GM19467 (cell line): ENCODE results near the gene LPAR5.
"Not testable (repeated sequence)": the region's sequence is repeated elsewhere in the genome, so short reads cannot be mapped to it uniquely, and the experiment has no call there.

ENCODE experiments used
- ATAC-seq: cut with Tn5 transposase; IDR thresholded peaks from one replicate; pipeline ENCODE4 v1.9.1; 2021; ENCODE audit warnings: mild to moderate bottlenecking, moderate library complexity; ENCODE audit not compliant: unreplicated experiment

Gene LPAR5

GRCh38 chr12:6607751-6608591 is 27.8 kb downstream of the LPAR5 start:
- peak; percentile 34 for ATAC-seq

- ATAC-seq = no peak
Measured at GRCh38 chr12:6606331-6607131, 29.2 kb downstream of the LPAR5 start.

DNA sequence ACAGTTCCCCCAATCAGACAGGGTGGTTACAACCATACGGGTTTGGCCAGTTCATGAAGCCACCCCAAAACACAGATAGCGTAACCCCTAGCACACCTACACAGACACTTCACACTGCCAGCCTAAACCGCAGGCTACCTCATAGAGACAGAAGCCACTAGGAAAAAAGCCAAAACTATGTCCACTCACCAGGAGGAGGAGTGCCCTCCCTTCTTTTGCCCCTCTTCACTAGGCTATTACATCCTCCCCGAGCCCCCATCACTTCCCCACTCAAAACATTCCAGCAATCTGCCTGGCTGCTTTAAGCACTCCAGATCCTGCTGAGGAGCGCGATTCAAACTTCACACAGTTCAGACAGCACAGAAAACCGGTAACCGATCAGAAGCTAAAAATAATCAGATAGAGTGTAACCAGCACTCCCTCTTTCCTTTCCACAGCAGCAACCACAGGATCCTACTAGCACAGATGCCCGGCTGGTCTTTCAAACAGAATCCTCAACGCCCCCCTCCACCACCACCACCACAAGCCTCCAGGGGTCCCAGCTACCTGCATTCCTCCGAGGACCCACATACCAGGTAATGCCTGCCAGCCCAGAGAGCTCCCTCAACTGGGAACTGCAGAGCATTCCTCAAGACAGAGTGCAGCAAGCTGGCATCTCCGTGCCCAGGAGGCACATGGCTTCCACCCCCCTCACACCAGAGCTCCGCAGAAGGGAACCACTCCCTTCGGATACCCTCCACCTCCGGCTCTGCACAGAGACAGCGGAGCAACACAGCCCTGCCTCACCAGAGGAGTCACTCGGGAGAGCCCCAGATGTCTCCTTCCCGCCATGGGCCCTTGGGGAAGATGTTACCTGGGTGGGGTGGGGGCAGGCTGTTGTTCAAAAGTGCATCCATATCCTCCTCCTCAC is 30.1 kb downstream of the LPAR5 start:
- no peak for ATAC-seq

DNA sequence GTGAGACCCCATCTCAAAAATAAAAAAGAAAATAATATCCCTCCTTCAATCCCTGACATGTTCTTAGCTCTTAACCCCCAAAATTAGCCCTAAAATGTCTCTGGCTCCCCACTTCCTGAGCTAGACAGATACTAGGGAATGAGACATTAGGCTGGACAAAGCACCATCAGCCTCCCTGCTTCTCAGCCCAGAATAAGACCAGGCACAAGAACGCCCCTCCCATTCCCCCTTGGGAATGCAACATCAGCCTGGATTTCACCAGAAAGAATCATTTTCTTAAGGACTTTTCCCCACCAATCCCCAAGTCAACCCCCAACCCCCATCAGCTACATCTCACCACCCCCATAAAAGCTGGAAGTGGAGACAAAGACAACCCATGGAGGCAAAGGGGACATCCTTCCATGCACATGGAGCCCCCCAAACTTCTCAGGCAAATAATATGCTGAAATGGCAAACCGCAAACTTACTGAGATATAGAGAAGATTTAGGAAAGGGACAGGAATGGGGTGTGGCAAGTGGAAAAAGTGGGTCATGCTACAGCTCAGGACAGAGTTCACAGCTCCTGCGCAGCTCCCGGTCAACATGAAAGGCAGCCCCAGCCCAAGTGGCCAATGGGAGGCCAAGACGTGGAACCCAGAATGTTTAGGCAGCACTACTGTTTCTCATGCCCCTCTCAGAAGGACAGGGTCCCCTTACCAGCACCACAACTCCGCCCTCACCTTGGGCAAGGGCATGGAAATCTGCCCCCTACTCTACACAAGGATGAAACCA is 31.3 kb downstream of the LPAR5 start:
- ATAC-seq = no peak

GRCh38 chr12:6603095-6603567 is 32.6 kb downstream of the LPAR5 start:
- ATAC-seq = no peak

- no peak for ATAC-seq
Measured at GRCh38 chr12:6602526-6602925, 33.2 kb downstream of the LPAR5 start.

DNA sequence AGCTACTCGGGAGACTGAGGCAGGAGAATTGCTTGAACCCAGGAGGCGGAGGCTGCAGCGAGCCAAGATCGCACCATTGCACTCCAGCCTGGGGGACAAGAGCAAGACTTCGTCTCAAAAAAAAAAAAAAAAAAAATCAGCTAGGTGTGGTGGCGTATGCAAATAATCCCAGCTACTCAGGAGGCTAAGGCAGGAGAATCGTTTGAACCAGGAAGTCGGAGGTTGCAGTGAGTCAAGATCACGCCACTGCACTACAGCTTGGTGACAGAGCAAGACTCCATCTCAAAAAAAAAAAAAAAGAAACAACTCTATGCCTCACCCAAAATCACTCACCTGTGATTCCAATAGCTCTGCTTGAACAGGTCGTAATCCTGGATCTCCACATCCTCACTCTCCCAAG is 40.1 kb downstream of the LPAR5 start:
- not testable (repeated sequence) for ATAC-seq

GRCh38 chr12:6592087-6592486 is 43.7 kb downstream of the LPAR5 start:
- no peak for ATAC-seq

GRCh38 chr12:6586569-6586968 is 49.2 kb downstream of the LPAR5 start:
- not testable (repeated sequence) for ATAC-seq

DNA sequence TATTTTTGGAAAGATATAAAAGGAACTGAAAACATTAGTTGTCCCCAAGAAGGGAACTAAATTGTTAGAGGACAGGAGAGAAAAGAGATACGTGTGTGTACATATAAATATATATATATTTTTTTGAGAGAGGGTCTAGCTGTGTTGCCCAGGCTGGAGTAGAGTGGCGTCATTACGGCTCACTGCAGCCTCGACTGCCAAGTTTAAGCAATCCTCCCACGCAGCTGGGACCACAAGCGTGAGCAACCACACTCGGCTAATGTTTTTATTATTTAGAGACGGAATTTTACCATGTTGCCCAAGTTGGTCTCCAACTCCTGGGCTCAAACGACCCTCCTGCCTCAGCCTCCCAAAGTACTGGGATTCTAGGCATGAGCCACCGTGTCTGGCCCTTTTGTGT is 51.5 kb downstream of the LPAR5 start:
- no peak for ATAC-seq

- no peak for ATAC-seq
Measured at GRCh38 chr12:6582959-6583358, 52.8 kb downstream of the LPAR5 start.

DNA sequence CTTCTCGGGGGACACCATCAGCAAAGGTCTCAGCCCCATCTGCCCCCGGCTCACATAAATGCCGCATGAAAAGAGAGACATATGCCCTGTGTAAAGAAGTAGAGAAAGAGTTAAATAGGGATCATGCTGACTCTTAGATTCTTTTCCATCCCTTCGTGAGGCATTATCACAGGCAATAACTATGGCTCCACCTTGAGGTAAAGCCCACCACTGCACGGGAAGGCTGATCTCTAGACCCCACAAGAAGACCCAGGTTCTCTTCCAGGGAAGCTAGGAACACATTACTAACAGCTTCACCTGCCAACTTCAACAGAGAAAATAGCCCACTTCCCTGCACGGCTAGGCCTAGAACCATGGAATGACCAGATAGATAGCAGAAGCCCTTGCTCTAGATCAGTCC is 53.6 kb downstream of the LPAR5 start:
- ATAC-seq = no peak

- no peak for ATAC-seq
Measured at GRCh38 chr12:6575648-6576047, 60.1 kb downstream of the LPAR5 start.

- no peak for ATAC-seq
Measured at GRCh38 chr12:6574576-6575295, 61.0 kb downstream of the LPAR5 start.

DNA sequence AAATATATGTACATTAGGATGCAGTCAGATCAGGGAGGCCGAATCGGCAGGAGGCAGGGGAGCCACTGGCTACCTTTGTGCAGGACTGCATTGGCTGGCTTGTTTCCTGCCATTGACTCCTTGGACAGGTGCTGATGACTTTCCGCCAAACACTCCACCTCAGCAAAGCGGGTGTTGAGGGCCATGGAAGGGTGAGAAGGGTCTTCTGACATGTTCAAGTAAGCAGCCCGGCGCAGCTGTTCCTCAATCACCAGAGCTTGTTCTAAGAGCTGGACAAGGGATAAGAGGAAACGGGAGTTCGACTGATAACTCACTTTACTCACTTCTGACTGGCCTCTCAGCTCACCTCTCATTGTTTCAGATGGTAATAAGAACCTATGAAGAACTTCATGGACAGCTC is 62.8 kb downstream of the LPAR5 start:
- ATAC-seq = no peak

DNA sequence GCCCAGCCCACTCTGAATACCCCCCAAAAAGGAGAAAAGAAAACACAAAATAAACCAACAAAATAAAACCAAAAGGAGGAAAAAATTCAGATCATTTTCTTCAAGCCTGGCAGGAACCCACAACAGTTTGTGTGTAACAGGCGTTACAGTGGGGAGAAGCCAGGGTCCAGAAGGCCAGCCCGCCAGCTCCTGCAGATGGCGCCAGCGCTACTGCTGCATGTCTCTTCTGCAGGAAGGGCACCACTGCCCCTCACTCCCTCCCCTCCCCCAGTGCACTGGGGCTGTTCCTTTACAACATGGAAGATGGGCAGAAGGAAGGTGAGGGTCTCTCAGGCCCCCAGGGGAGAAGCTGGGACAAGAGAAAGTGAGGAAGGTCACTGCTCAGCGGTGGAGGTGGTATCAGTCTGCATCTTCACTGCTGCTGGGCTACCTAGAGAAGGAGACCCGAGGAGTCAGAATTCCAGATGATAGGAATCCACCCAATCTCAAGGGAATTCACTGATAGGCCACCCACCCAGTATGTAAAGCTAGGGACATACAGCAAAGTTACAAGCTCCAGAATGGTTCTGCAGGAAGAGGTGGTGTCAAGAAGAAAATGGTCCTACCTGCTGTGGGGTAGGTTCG is 65.4 kb downstream of the LPAR5 start:
- no peak for ATAC-seq

GRCh38 chr12:6569786-6570185 is 66.0 kb downstream of the LPAR5 start:
- ATAC-seq = no peak

- ATAC-seq = no peak
Measured at GRCh38 chr12:6569312-6569711, 66.4 kb downstream of the LPAR5 start.
